Measurements from ENCODE around the gene PKD1L1.

PKD1L1 gene

GRCh38 chr7:47896809-47897423, 51.4 kb downstream of the PKD1L1 start:
- DNase-seq = no peak

- no peak for DNase-seq
Measured at GRCh38 chr7:47895026-47895425, 53.2 kb downstream of the PKD1L1 start.

- no peak for DNase-seq
Measured at GRCh38 chr7:47893721-47894365, 54.4 kb downstream of the PKD1L1 start.

DNA sequence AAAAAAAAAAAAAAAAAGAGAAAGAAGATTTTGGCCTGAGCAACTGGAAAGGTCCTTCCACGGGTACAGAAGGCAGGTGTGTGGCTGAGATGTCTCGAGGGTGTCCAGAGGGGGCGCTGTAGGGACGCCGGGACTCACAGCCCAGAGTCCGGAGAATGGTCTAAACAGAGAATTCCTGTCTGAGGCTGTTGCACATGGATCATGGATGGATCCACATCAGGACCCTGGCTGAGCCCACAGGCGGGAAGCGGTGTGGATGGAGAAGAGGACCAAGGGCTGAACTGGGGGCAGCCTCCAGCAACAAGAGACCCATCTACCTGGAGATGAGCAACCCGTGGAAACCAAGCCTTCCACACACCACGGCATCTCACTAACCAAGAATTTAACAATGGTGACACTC, 55.0 kb downstream of the PKD1L1 start:
- DNase-seq = no peak

GRCh38 chr7:47890606-47891005, 57.7 kb downstream of the PKD1L1 start:
- DNase-seq = no peak

- no peak for DNase-seq
Measured at GRCh38 chr7:47890125-47890524, 58.1 kb downstream of the PKD1L1 start.

DNA sequence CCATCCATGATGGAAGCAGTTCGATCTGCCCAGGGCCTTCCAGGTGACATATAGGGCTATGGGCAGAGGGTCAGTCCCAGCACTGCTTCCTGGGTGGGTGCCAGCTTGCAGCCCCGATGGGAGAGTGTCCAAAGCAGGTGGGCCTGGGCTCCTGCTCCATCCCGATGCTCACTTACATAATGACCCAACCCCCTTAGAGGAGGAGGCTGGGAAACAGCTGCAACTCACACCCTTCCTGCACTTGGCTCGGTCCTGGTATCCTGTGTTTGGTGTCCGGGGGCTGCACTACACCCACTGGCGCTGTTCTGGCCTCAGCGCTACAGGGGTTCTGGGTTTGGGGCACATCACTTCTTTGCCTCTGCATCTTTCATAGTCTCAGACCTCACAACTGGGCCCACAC, 58.5 kb downstream of the PKD1L1 start:
- no peak for DNase-seq

DNA sequence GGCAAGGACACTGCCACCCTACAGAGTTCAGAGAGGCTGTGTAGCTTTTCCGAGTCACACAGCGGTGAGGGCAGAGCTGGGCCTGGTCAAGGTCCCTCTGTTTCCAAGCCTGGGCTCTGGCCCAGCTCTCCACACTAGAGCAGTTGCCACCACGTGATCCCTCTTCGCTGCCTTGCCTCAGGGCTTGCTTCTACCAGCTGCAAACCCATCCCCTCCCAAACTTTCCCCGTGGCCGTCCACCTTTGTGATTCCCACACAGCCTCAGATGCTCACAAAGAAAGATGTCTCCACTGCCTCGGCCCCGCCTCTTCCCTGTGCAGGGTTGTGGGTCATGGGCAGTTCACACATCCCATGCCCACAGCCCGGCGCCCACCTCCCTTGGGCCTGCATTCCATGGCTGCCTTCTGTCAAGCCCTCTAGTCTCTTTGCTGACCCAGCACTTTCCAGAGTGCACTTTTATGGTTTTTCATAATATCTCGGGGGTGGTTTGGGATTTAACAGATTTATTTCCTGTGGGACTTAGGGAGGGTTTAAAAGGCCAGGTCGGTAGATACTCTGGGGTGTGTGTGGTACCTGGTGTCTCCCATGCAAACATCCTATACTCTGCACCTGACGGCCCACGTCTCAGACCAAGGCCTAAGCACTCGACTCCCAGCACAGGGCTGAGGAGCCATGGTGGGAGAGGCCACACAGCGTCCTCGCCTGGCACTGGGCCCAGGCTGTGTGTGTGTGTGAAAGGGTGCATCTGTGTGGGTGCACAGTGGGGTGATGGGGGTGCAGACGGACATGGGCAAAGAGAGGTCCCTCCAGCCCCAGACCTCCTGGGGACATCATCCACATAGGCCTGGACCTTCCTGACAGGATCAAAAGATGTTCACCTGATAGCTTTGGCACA, 59.6 kb downstream of the PKD1L1 start:
- DNase-seq = no peak

DNA sequence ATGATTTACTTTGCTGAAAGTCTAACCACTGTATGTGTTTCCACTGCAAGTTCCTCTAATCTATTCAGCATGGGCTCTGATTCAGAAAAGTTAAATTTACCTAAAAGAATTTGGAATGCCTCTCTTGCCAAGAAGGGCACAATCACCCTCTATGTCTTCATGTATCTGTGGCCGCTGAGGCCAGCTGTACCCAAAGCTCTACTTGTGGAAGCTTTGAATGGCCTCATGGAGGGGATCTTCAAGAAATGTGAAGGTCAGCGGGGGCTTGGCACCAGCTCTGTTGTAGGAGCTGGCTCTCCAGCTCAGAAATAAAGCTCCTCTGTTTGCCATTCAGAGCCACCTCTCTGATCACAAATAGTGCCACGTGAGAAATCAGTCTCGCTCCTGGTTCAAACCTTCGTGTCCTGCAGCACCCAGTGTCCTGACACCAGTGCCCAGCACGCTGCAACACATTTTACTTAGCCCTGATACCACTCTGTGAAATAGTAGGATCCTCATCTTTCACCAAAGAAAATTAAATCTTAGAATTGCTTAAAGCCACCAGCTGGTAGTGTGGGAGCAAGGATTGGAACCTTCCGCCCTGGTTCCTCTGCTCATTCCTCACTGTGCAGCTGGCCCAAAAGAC, 61.1 kb downstream of the PKD1L1 start:
- no peak for DNase-seq

GRCh38 chr7:47885987-47886811, 62.1 kb downstream of the PKD1L1 start:
- DNase-seq = no peak

DNA sequence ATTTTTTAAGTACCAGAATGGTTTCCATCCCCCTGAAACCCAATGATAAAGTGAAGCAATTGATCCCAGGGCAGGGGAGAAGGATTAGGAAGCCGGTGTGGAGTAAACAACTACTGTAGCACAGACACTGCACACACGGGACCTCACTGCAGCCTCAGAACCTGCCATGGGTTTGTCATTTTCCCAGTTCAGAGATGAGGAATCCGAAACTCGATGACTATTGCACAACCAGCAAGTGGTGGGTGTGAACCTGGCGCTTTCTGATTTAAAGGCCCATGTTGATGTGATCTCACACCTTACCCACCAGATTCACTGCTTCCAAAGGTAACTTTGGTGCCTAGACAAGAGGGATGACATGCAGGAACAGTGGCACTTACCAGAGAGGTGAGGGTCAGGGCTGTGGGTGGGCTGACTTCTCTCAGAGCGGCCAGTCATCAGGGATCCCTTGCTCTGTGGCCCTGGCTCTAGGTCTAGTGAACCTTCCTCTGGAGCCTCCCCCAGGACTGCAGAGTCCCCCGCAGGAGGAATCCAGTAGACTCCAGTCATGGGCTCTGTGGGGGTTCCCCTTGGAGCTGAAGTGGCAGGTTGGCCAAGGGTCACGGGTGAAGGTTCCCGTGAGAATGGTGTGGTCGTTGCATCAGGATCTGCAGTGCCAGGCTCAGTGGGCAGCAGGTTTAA, 62.8 kb downstream of the PKD1L1 start:
- DNase-seq = no peak

GRCh38 chr7:47884675-47885074, 63.6 kb downstream of the PKD1L1 start:
- no peak for DNase-seq

DNA sequence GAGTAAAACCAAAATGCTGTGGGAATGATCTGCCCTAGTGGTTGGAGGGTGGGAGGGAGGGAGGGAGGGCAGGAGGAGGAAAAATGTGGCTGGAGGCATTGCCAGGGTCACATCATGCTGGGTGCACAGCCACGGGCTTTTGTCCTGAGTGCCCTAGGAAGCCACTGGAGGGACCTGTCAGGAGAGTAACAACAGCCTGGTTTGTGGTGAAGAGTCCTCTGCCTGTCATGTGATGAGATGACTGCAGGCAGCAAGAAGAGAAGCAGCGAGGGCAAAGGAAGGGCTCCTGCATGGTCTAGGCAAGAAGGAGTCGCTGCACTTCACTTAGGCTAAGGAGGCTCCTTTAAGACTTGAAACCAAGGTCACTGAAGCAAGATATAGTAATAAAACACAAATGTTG, 65.6 kb downstream of the PKD1L1 start:
- no peak for DNase-seq

GRCh38 chr7:47881256-47881655, 67.0 kb downstream of the PKD1L1 start:
- no peak for DNase-seq

DNA sequence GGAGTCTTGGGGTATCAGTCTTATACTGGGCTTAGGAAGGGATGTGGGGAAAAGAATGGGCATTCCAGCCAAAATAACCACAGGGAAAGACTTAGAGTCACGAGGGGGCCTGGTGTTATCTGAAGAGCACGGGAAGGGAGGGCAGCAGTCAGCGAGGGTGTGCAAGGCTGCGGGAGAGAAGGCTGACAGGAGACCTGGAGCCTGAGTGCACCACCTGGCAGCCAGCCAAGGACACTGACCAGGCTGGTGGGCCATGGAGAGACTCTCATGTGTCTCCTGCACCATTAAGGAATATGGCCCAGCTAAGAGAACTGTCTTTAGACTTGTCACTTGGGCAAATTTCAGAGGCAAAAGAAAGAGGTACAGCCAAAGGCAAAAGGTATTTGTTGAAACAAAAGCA, 69.6 kb downstream of the PKD1L1 start:
- no peak for DNase-seq

DNA sequence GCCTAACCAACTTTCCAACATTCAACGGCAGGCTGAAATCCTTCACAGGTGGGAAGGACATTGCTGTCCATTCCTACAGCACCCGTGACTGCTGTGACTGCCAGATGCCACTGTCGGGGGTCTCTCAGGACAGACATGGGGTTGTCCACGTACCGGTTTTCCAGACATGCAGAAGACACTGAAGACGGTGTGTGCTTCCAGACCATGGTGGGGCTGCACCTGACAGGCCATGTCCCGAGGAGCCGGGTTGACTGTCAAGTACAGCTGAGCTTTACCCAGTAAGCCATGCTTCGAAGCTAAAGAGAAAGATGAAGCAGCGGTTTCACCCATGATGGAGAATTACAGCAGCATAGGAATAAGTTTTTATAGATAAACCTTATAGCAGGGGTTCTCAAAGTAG, 70.9 kb downstream of the PKD1L1 start:
- DNase-seq = no peak

- no peak for DNase-seq
Measured at GRCh38 chr7:47875998-47876744, 72.1 kb downstream of the PKD1L1 start.

GRCh38 chr7:47875406-47875805, 72.9 kb downstream of the PKD1L1 start:
- no peak for DNase-seq

DNA sequence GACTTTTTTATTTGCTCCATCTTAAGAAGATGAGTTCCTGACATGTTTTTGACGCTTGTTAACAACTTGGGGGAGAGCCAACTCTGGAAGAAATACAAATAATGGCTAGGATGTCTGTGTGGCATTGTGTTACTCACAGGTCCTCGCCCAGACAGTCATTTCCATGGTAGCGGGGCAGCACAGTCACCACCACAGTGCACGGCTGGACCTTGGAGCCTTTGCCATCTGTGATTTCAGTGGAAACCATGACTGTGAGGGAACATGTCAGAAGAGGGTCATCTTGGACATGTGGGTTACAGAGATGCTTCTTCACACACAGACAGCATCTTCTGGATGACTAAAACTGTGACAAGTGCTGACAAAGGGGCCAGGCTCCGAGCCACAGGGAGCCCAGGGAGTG, 74.5 kb downstream of the PKD1L1 start:
- no peak for DNase-seq

- DNase-seq = no peak
Measured at GRCh38 chr7:47867286-47867685, 81.0 kb downstream of the PKD1L1 start.

GRCh38 chr7:47866120-47866519, 82.1 kb downstream of the PKD1L1 start:
- no peak for DNase-seq
